B cell (primary cell): ENCODE measurements around the gene RAB9A. TPM values are rescaled to one million over a fixed set of nuclear protein-coding genes. Genes with fewer than 3 reads are reported as not detected.

Source experiments
- ATAC-seq: fragments of 200-7000 bp; cut with Tn5 transposase; one replicate; pipeline ENCODE4 v1.10.0; 2021; ENCODE audit warnings: low read depth, mild to moderate bottlenecking, moderate number of reproducible peaks, moderate library complexity
- CTCF ChIA-PET: fragments of 350-600 bp; sonication (Branson Sonifier 250); formaldehyde crosslinking; loops from one replicate; lab custom pipeline; 2021; ENCODE audit warnings: antibody characterized with exemption, inconsistent platforms; lab: Charles Lee
- POLR2A ChIA-PET: fragments of 350-600 bp; sonication (Branson Sonifier 250); formaldehyde crosslinking; loops from one replicate; lab custom pipeline; 2021; ENCODE audit warnings: antibody characterized with exemption; lab: Charles Lee
- DNase-seq: peaks from one replicate; pipeline ENCODE4 v3.0.0; 2013
- H2AFZ ChIP-seq: 2 replicates; pipeline ENCODE4 v1.6.1; 2012; ENCODE audit warnings: mild to moderate bottlenecking, low read depth, low read length; ENCODE audit not compliant: insufficient read depth, poor library complexity, severe bottlenecking
- H3K27ac ChIP-seq, 2 donors: 1 replicate in 1 of 2; 2 replicates in 1 of 2; pipeline ENCODE4 v1.5.1; 2012 to 2013; ENCODE audit warnings: low read length in 2 of 2, mild to moderate bottlenecking in 2 of 2, moderate library complexity in 1 of 2
- H3K27me3 ChIP-seq, 4 experiments: fragments of 200-600 bp in 1 of 4; sonication (generic) in 1 of 4; replicated peaks in 1 of 4; 1 replicate in 2 of 4; 2 replicates in 2 of 4; pipeline versions ENCODE4 v1.6.1 to v1.7.0; 2013 to 2016; ENCODE audit warnings: low read length in 3 of 4, mild to moderate bottlenecking in 2 of 4, mixed read lengths in 1 of 4, moderate library complexity in 1 of 4; ENCODE audit not compliant: insufficient read depth in 4 of 4, control insufficient read depth in 3 of 4; ENCODE audit errors: control extremely low read depth in 1 of 4
- H3K36me3 ChIP-seq, 2 experiments: replicated peaks in 1 of 2; 1 replicate in 1 of 2; 2 replicates in 1 of 2; pipeline versions ENCODE4 v1.6.1 to v1.7.1; 2013; ENCODE audit warnings: low read length in 1 of 2; ENCODE audit not compliant: insufficient read depth in 2 of 2, control insufficient read depth in 1 of 2; ENCODE audit errors: control extremely low read depth in 1 of 2, extremely low read depth in 1 of 2
- H3K4me1 ChIP-seq, 2 donors: fragments of 200-600 bp in 1 of 2; sonication (generic) in 1 of 2; 1 replicate in 1 of 2; 2 replicates in 1 of 2; pipeline versions ENCODE4 v1.5.1 to v1.6.1; 2013 to 2017; ENCODE audit warnings: low read length in 2 of 2; ENCODE audit not compliant: control insufficient read depth in 2 of 2, insufficient read depth in 2 of 2
- H3K4me2 ChIP-seq: replicated peaks from 2 replicates; pipeline ENCODE3; 2012; ENCODE audit warnings: mild to moderate bottlenecking, low read depth, low read length; ENCODE audit not compliant: poor library complexity, severe bottlenecking
- H3K4me3 ChIP-seq, 5 experiments: fragments of 200-600 bp in 1 of 5; sonication (generic) in 1 of 5; 1 replicate in 3 of 5; 2 replicates in 2 of 5; pipeline versions ENCODE4 v1.5.1 to v1.7.0; 2011 to 2016; ENCODE audit warnings: low read length in 4 of 5, mild to moderate bottlenecking in 4 of 5, low read depth in 2 of 5, control low read depth in 1 of 5, moderate library complexity in 1 of 5; ENCODE audit not compliant: insufficient read depth in 1 of 5; ENCODE audit errors: control extremely low read depth in 1 of 5, extremely low read depth in 1 of 5
- H3K79me2 ChIP-seq: fragments of 200-600 bp; sonication (generic); one replicate; pipeline ENCODE4 v1.6.0; 2016; ENCODE audit warnings: low read length; ENCODE audit not compliant: control insufficient read depth, insufficient read depth
- H3K9ac ChIP-seq: fragments of 200-600 bp; sonication (generic); 2 replicates; pipeline ENCODE4 v1.6.1; 2017; ENCODE audit warnings: mild to moderate bottlenecking, low read length, moderate library complexity
- H3K9me3 ChIP-seq, 3 donors: one replicate each; pipeline versions ENCODE4 v1.6.1 to v1.7.1; 2013; ENCODE audit warnings: low read length in 2 of 3; ENCODE audit not compliant: control insufficient read depth in 2 of 3, insufficient read depth in 1 of 3; ENCODE audit errors: control extremely low read depth in 1 of 3
- H4K20me1 ChIP-seq: 2 replicates; pipeline ENCODE4 v1.6.0; 2012; ENCODE audit warnings: mild to moderate bottlenecking, low read length; ENCODE audit not compliant: insufficient read depth, control insufficient read depth, poor library complexity, severe bottlenecking
- H3K27ac Mint-ChIP-seq: one replicate; pipeline ENCODE4 v1.8.0; 2021; ENCODE audit warnings: mixed read lengths
- H3K27me3 Mint-ChIP-seq: one replicate; pipeline ENCODE4 v1.8.0; 2021; ENCODE audit warnings: mixed read lengths
- H3K4me1 Mint-ChIP-seq: one replicate; pipeline ENCODE4 v1.8.0; 2021; ENCODE audit warnings: mixed read lengths
- H3K4me3 Mint-ChIP-seq: one replicate; pipeline ENCODE4 v1.8.0; 2021; ENCODE audit warnings: mixed read lengths
- H3K9me3 Mint-ChIP-seq: one replicate; pipeline ENCODE4 v1.8.0; 2022; ENCODE audit warnings: mixed read lengths; ENCODE audit not compliant: insufficient read depth
- CTCF ChIP-seq: fragments of 200-600 bp; IDR thresholded peaks from one replicate; pipeline ENCODE4 v1.8.0; 2022; ENCODE audit warnings: antibody characterized with exemption, mild to moderate bottlenecking
- EZH2 ChIP-seq: IDR thresholded peaks from 2 replicates; pipeline ENCODE4 v1.6.1; 2012; ENCODE audit warnings: borderline replicate concordance, low read depth, mild to moderate bottlenecking, moderate library complexity, low read length; ENCODE audit not compliant: insufficient read depth, poor library complexity, severe bottlenecking
- WGBS: methylation state at CpG from one replicate; pipeline ENCODE4 v1.1.5; 2013; ENCODE audit warnings: missing lambda C conversion rate; ENCODE audit not compliant: insufficient coverage; 5-methylcytosine and 5-hydroxymethylcytosine counted together
- intact Hi-C: fragments of 100-400 bp; cut with micrococcal nuclease; formaldehyde crosslinking; loops from one replicate; pipeline ENCODE4 v1.10.0; 2022
- polyA plus RNA-seq: library from polyadenylated mRNA; depleted of rRNA; stranded (reverse); fragments of >200 nt; gene quantifications from 2 replicates; pipeline ENCODE4 v1.2.3, GENCODE V29; 2012
- total RNA-seq, 2 donors: library from RNA; stranded (reverse); fragments of 120-200 nt in 1 of 2; gene quantifications; 1 replicate in 1 of 2; 2 replicates in 1 of 2; pipeline versions ENCODE4 v1.2.3 to v1.2.4, GENCODE V29; 2013 to 2022

The RAB9A gene
- total and polyA plus RNA-seq, 2 donors (not counting 1 experiment from before 2014, with no cell fraction given) = 11.9 to 16.7 TPM

- Histone ChIP-seq H3K4me2 (no peak overlapping the region), H3K4me3 (no peak overlapping the region), H3K9me3 (no peaks in the 10 kb centered on the region), H4K20me1 (no peaks in the 10 kb centered on the region), H2AFZ (no peak overlapping the region), H3K9ac (no peak overlapping the region), H3K79me2 (peaks cover 17% of the 10 kb centered on the region), H3K27ac (no peak overlapping the region), H3K27me3 (no peaks in the 10 kb centered on the region), H3K4me1 (peaks cover 66 to 69% of the 10 kb centered on the region in 2 donors), H3K36me3 (peaks cover 0 to 42% of the 10 kb centered on the region in 2 experiments)
- ATAC-seq (no peak), DNase-seq (no peak)
- Mint-ChIP-seq H3K4me3 (no peak overlapping the region), H3K4me1 (peaks cover 59% of the 10 kb centered on the region), H3K27me3 (no peaks in the 10 kb centered on the region), H3K27ac (no peak overlapping the region), H3K9me3 (no peaks in the 10 kb centered on the region)
- TF ChIP-seq CTCF = no peak
- TF ChIP-seq EZH2 = no peak
- ChIA-PET POLR2A (no interaction called here), CTCF (interaction anchor here (0.8 to 1.7 kb wide), 3 partner anchors 8 to 32 kb away, joined by 3 to 4 read pairs (median 4); partner anchors contain the start of genes OFD1 and TRAPPC2)
- WGBS = no CpG with 5 or more reads among the region's 4 CpGs
- intact Hi-C loops = loop anchor here (5.0 kb wide), 1 partner anchor 249 kb away; no protein-coding TSS in a partner anchor
These were observed 67.5 kb downstream of the RAB9A start for GRCh38 chrX:13756381-13756780.

GRCh38 chrX:13759152-13759718 lies 70.3 kb downstream of the RAB9A start:
- no CpG with 5 or more reads among the region's 8 CpGs for WGBS
- Histone ChIP-seq H2AFZ (no peak overlapping the region), H3K4me1 (peaks cover 58 to 62% of the 10 kb centered on the region in 2 donors), H3K9ac (peak overlapping the region; percentile 49), H3K4me3 (peak overlapping the region in 4 of 5 experiments; percentile 19 to 42 (median 32)), H3K9me3 (no peaks in the 10 kb centered on the region), H3K4me2 (peak overlapping the region; percentile 69), H3K27me3 (no peaks in the 10 kb centered on the region), H4K20me1 (no peaks in the 10 kb centered on the region), H3K79me2 (peaks cover 16% of the 10 kb centered on the region), H3K36me3 (peaks cover 0 to 52% of the 10 kb centered on the region in 2 experiments), H3K27ac (peak overlapping the region; percentile 82 to 88)
- ATAC-seq = peak; percentile 83
- TF ChIP-seq CTCF (no peak), EZH2 (no peak)
- intact Hi-C loops = loop anchor here (2.0 to 5.0 kb wide), 2 partner anchors 16 to 252 kb away; no protein-coding TSS in a partner anchor
- Mint-ChIP-seq H3K27ac (peak overlapping the region; percentile 83), H3K4me1 (peaks cover 54% of the 10 kb centered on the region), H3K27me3 (no peaks in the 10 kb centered on the region), H3K4me3 (peak overlapping the region; percentile 54), H3K9me3 (no peaks in the 10 kb centered on the region)
- CTCF ChIA-PET = interaction anchor here (0.8 to 2.0 kb wide), 3 partner anchors 10 to 43 kb away, joined by 3 to 10 read pairs (median 4); no protein-coding TSS in a partner anchor
- peak; percentile 72 for DNase-seq
- POLR2A ChIA-PET = no interaction called here
